ENCODE results near the gene OR52K2.

Gene OR52K2

GRCh38 chr11:4455419-4455818, 6.3 kb downstream of the OR52K2 start:
- no peak overlapping the region for H2BK120ac ChIP-seq (ENCODE audit: low read depth, low read length)
- no peak overlapping the region for H3K4me3 ChIP-seq (ENCODE audit: insufficient read depth in 1 of 2, low read depth in 1 of 2, low read length in 2 of 2)
- H2BK12ac ChIP-seq (ENCODE audit: low read length in 2 of 2), result no peak overlapping the region
- no peak overlapping the region for H4K91ac ChIP-seq (ENCODE audit: low read length)
- H3K4me1 ChIP-seq (ENCODE audit: control insufficient read depth, insufficient read depth, low read depth, low read length), result no peaks in the 10 kb centered on the region
- no peak overlapping the region for H4K8ac ChIP-seq (ENCODE audit: low read length)
- WGBS, result 33% methylated on average over 1 of the region's 1 CpG
- no peak overlapping the region for H3K23ac ChIP-seq (ENCODE audit: low read length in 2 of 2)
- no peak overlapping the region for H3K18ac ChIP-seq (ENCODE audit: low read depth in 1 of 2, low read length in 2 of 2)
- H2BK5ac ChIP-seq (ENCODE audit: low read depth, low read length, poor library complexity, severe bottlenecking), result no peak overlapping the region
- no peaks in the 10 kb centered on the region for H3K79me1 ChIP-seq (replicated peaks; ENCODE audit: low read length, poor library complexity, severe bottlenecking)
- H3K14ac ChIP-seq (ENCODE audit: low read length in 2 of 2), result no peak overlapping the region
- H3K27ac ChIP-seq (ENCODE audit: low read length, poor library complexity, severe bottlenecking), result no peak overlapping the region
- H2AFZ ChIP-seq (ENCODE audit: low read depth, low read length), result no peak overlapping the region
- H2AK5ac ChIP-seq (ENCODE audit: low read length, severe bottlenecking), result no peak overlapping the region
- H3K36me3 ChIP-seq (ENCODE audit: control insufficient read depth in 1 of 2, insufficient read depth in 2 of 2, low read depth in 1 of 2, low read length in 2 of 2), result no peaks in the 10 kb centered on the region
- H3K9me3 ChIP-seq (ENCODE audit: control insufficient read depth, low read length), result peaks cover 4% of the 10 kb centered on the region
- no peaks in the 10 kb centered on the region for H3K27me3 ChIP-seq (ENCODE audit: control insufficient read depth in 1 of 2, insufficient read depth in 1 of 2, low read length in 2 of 2)
- no peak overlapping the region for H3K4me2 ChIP-seq (ENCODE audit: low read length, poor library complexity, severe bottlenecking)
- H3K9ac ChIP-seq (ENCODE audit: low read length), result no peak overlapping the region
- no peak overlapping the region for H2BK15ac ChIP-seq (ENCODE audit: low read depth, poor library complexity, severe bottlenecking)
- no peak for DNase-seq
- H3K4ac ChIP-seq (ENCODE audit: low read depth in 1 of 2, low read length in 2 of 2), result no peak overlapping the region

- no peak overlapping the region for H2BK120ac ChIP-seq (ENCODE audit: low read depth, low read length)
- no peak overlapping the region for H4K91ac ChIP-seq (ENCODE audit: low read length)
- H4K8ac ChIP-seq (ENCODE audit: low read length), result no peak overlapping the region
- no peak overlapping the region for H2BK12ac ChIP-seq (ENCODE audit: low read length in 2 of 2)
- no peak overlapping the region for H2AFZ ChIP-seq (ENCODE audit: low read depth, low read length)
- no peak overlapping the region for H3K4me3 ChIP-seq (ENCODE audit: insufficient read depth in 1 of 2, low read depth in 1 of 2, low read length in 2 of 2)
- H2AK5ac ChIP-seq (ENCODE audit: low read length, severe bottlenecking), result no peak overlapping the region
- H3K14ac ChIP-seq (ENCODE audit: low read length in 2 of 2), result no peak overlapping the region
- H3K27ac ChIP-seq (ENCODE audit: low read length, poor library complexity, severe bottlenecking), result no peak overlapping the region
- no peak overlapping the region for H2BK5ac ChIP-seq (ENCODE audit: low read depth, low read length, poor library complexity, severe bottlenecking)
- no peaks in the 10 kb centered on the region for H3K4me1 ChIP-seq (ENCODE audit: control insufficient read depth, insufficient read depth, low read depth, low read length)
- no peaks in the 10 kb centered on the region for H3K27me3 ChIP-seq (ENCODE audit: control insufficient read depth in 1 of 2, insufficient read depth in 1 of 2, low read length in 2 of 2)
- no peak overlapping the region for H3K18ac ChIP-seq (ENCODE audit: low read depth in 1 of 2, low read length in 2 of 2)
- no peak overlapping the region for H2BK15ac ChIP-seq (ENCODE audit: low read depth, poor library complexity, severe bottlenecking)
- H3K9me3 ChIP-seq (ENCODE audit: control insufficient read depth, low read length), result peaks cover 17% of the 10 kb centered on the region
- no peak overlapping the region for H3K4me2 ChIP-seq (ENCODE audit: low read length, poor library complexity, severe bottlenecking)
- no peaks in the 10 kb centered on the region for H3K36me3 ChIP-seq (ENCODE audit: control insufficient read depth in 1 of 2, insufficient read depth in 2 of 2, low read depth in 1 of 2, low read length in 2 of 2)
- H3K23ac ChIP-seq (ENCODE audit: low read length in 2 of 2), result no peak overlapping the region
- no peak overlapping the region for H3K9ac ChIP-seq (ENCODE audit: low read length)
- no peak overlapping the region for H3K4ac ChIP-seq (ENCODE audit: low read depth in 1 of 2, low read length in 2 of 2)
- no peak for DNase-seq
- 58% methylated on average over 4 of the region's 4 CpGs for WGBS
- H3K79me1 ChIP-seq (replicated peaks; ENCODE audit: low read length, poor library complexity, severe bottlenecking), result no peaks in the 10 kb centered on the region
Observed at GRCh38 chr11:4459500-4459899, 10.4 kb downstream of the OR52K2 start.

GRCh38 chr11:4460151-4460550, 11.1 kb downstream of the OR52K2 start:
- Histone ChIP-seq H2BK15ac (ENCODE audit: low read depth, poor library complexity, severe bottlenecking) (no peak overlapping the region), H3K4ac (ENCODE audit: low read depth in 1 of 2, low read length in 2 of 2) (no peak overlapping the region), H4K8ac (ENCODE audit: low read length) (no peak overlapping the region), H3K27ac (ENCODE audit: low read length, poor library complexity, severe bottlenecking) (no peak overlapping the region), H3K9me3 (ENCODE audit: control insufficient read depth, low read length) (peaks cover 24% of the 10 kb centered on the region), H3K14ac (ENCODE audit: low read length in 2 of 2) (no peak overlapping the region), H4K91ac (ENCODE audit: low read length) (no peak overlapping the region), H2AFZ (ENCODE audit: low read depth, low read length) (no peak overlapping the region), H2BK12ac (ENCODE audit: low read length in 2 of 2) (no peak overlapping the region), H3K4me2 (ENCODE audit: low read length, poor library complexity, severe bottlenecking) (no peak overlapping the region), H3K4me1 (ENCODE audit: control insufficient read depth, insufficient read depth, low read depth, low read length) (no peaks in the 10 kb centered on the region), H3K23ac (ENCODE audit: low read length in 2 of 2) (no peak overlapping the region), H3K18ac (ENCODE audit: low read depth in 1 of 2, low read length in 2 of 2) (no peak overlapping the region), H3K9ac (ENCODE audit: low read length) (no peak overlapping the region), H3K36me3 (ENCODE audit: control insufficient read depth in 1 of 2, insufficient read depth in 2 of 2, low read depth in 1 of 2, low read length in 2 of 2) (no peaks in the 10 kb centered on the region), H2BK5ac (ENCODE audit: low read depth, low read length, poor library complexity, severe bottlenecking) (no peak overlapping the region), H2BK120ac (ENCODE audit: low read depth, low read length) (no peak overlapping the region), H3K27me3 (ENCODE audit: control insufficient read depth in 1 of 2, insufficient read depth in 1 of 2, low read length in 2 of 2) (no peaks in the 10 kb centered on the region), H3K79me1 (replicated peaks; ENCODE audit: low read length, poor library complexity, severe bottlenecking) (no peaks in the 10 kb centered on the region), H3K4me3 (ENCODE audit: insufficient read depth in 1 of 2, low read depth in 1 of 2, low read length in 2 of 2) (no peak overlapping the region), H2AK5ac (ENCODE audit: low read length, severe bottlenecking) (no peak overlapping the region)
- no peak for DNase-seq
- WGBS, result 95% methylated on average over 4 of the region's 4 CpGs

- H4K8ac ChIP-seq (ENCODE audit: low read length), result no peak overlapping the region
- H2AK5ac ChIP-seq (ENCODE audit: low read length, severe bottlenecking), result no peak overlapping the region
- peak; percentile 0 for DNase-seq
- no peak overlapping the region for H4K91ac ChIP-seq (ENCODE audit: low read length)
- H2BK15ac ChIP-seq (ENCODE audit: low read depth, poor library complexity, severe bottlenecking), result no peak overlapping the region
- H3K4me1 ChIP-seq (ENCODE audit: control insufficient read depth, insufficient read depth, low read depth, low read length), result no peaks in the 10 kb centered on the region
- no peak overlapping the region for H3K27ac ChIP-seq (ENCODE audit: low read length, poor library complexity, severe bottlenecking)
- H3K18ac ChIP-seq (ENCODE audit: low read depth in 1 of 2, low read length in 2 of 2), result no peak overlapping the region
- 81% methylated on average over 5 of the region's 5 CpGs for WGBS
- H3K9ac ChIP-seq (ENCODE audit: low read length), result no peak overlapping the region
- H2BK12ac ChIP-seq (ENCODE audit: low read length in 2 of 2), result no peak overlapping the region
- no peak overlapping the region for H3K4ac ChIP-seq (ENCODE audit: low read depth in 1 of 2, low read length in 2 of 2)
- H3K36me3 ChIP-seq (ENCODE audit: control insufficient read depth in 1 of 2, insufficient read depth in 2 of 2, low read depth in 1 of 2, low read length in 2 of 2), result no peaks in the 10 kb centered on the region
- no peaks in the 10 kb centered on the region for H3K27me3 ChIP-seq (ENCODE audit: control insufficient read depth in 1 of 2, insufficient read depth in 1 of 2, low read length in 2 of 2)
- H3K4me2 ChIP-seq (ENCODE audit: low read length, poor library complexity, severe bottlenecking), result no peak overlapping the region
- H3K14ac ChIP-seq (ENCODE audit: low read length in 2 of 2), result no peak overlapping the region
- H2BK5ac ChIP-seq (ENCODE audit: low read depth, low read length, poor library complexity, severe bottlenecking), result no peak overlapping the region
- H2BK120ac ChIP-seq (ENCODE audit: low read depth, low read length), result no peak overlapping the region
- H3K4me3 ChIP-seq (ENCODE audit: insufficient read depth in 1 of 2, low read depth in 1 of 2, low read length in 2 of 2), result no peak overlapping the region
- no peak overlapping the region for H3K23ac ChIP-seq (ENCODE audit: low read length in 2 of 2)
- H3K9me3 ChIP-seq (ENCODE audit: control insufficient read depth, low read length), result peaks cover 31% of the 10 kb centered on the region
- H3K79me1 ChIP-seq (replicated peaks; ENCODE audit: low read length, poor library complexity, severe bottlenecking), result no peaks in the 10 kb centered on the region
- H2AFZ ChIP-seq (ENCODE audit: low read depth, low read length), result no peak overlapping the region
Observed at GRCh38 chr11:4464216-4465159, 15.4 kb downstream of the OR52K2 start.

All from mesenchymal stem cell (in vitro differentiated cells and primary cell).